HPDE6-E6E7 (cell line): ENCODE data around the gene SLC32A1.

ENCODE experiments used
- DNase-seq: peaks from one replicate; pipeline ENCODE4 v3.0.0; 2011; ENCODE audit warnings: missing footprints; ENCODE audit errors: extremely low spot score

Gene SLC32A1

GRCh38 chr20:38754924-38755323 lies 30.6 kb downstream of the SLC32A1 start:
- no peak for DNase-seq

- DNase-seq, result no peak
Observed at GRCh38 chr20:38755324-38755910, 31.1 kb downstream of the SLC32A1 start.

- DNase-seq, result no peak
Observed at GRCh38 chr20:38757145-38757775, 33.0 kb downstream of the SLC32A1 start.

DNA sequence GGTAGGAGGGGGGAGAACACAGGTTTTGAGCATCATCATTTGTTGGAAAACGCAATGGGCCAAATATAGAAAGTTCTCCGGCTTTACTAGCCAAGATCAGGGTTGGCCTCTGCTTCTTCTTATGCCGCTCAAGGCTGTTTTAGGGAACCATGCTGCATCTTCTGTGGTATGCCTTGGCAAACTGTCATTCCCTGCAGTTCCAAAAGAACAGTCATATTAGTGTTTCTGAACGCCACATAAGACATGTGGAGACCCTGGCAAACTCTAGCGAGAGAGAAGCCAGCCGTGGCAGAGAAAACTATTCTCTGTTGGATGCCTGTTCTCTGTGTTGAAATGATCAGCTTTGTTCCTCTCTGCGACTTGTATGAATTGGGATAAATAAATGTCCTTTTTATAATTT lies 34.8 kb downstream of the SLC32A1 start:
- DNase-seq, result no peak

DNA sequence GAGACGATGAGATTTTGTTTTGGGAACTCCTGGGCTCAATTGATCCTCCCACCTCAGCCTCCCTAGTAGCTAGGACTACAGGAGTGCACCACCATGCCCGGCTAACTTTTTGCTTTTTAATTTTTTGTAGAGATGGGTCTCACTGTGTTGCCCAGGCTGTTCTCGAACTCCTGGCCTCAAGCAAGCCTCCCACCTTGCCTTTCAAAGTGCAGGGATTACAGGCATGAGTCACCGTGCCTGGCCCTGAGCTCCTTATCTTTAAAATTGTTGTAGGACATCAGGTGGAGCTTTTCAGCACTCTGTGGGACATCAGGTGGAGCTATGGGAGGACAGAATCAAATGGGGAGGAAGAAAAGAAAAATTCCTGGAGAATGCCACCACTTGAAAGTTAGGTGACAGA lies 36.7 kb downstream of the SLC32A1 start:
- no peak for DNase-seq

- DNase-seq, result no peak
Observed at GRCh38 chr20:38762174-38762573, 37.9 kb downstream of the SLC32A1 start.

GRCh38 chr20:38763616-38764015 lies 39.3 kb downstream of the SLC32A1 start:
- DNase-seq, result no peak

DNA sequence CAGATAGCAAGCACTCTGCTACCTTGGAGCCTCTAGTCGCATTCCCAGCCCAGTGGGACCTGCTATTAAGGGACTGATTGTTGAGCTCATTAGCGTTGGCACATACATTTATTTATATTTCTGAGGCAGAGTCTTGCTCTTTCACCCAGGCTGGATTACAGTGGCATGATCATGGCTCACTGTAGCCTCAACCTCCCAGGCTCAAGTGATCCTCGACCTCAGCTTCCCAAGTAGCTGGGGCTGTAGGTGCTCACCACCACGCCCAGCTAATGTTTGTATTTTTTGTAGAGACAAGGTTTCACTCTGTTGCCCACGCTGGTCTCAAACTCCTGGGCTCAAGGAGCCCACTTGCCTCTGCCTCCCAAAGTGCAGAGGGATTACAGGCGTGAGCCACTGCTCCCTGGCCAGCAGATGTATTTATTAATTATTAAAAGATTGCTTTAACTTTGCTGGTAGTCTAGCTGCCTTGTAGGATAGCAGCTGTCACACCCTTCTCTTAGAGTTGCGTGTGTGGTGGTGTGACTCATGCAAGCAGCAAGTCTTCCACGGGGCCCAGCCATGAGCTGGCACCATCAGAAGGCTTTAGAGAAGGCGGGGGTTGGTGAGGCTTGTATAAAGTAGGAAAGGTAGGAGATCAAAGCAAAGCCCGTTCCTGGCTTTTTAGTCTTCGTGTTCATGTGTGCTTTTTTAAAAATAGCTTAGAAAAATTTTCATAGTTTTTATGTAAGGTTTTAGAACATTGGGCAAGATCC lies 40.5 kb downstream of the SLC32A1 start:
- peak; percentile 99 for DNase-seq

DNA sequence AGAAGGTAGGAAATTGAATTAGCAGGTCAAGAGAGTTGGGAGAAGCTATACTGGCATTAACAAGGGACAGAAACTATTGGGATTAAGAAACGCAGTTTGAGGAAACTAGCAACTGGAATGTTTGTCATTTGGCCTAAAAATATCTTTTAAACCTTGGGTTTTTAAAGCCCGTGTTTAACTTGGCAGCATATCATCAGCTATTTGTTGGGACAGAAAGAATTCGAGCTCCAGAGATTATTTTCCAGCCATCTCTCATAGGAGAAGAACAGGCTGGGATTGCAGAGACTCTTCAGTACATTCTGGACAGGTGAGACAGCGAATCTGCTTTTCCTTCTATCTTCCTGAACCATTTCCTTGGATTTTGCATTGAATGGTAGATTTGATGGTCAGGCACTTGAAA lies 41.8 kb downstream of the SLC32A1 start:
- DNase-seq, result no peak

DNA sequence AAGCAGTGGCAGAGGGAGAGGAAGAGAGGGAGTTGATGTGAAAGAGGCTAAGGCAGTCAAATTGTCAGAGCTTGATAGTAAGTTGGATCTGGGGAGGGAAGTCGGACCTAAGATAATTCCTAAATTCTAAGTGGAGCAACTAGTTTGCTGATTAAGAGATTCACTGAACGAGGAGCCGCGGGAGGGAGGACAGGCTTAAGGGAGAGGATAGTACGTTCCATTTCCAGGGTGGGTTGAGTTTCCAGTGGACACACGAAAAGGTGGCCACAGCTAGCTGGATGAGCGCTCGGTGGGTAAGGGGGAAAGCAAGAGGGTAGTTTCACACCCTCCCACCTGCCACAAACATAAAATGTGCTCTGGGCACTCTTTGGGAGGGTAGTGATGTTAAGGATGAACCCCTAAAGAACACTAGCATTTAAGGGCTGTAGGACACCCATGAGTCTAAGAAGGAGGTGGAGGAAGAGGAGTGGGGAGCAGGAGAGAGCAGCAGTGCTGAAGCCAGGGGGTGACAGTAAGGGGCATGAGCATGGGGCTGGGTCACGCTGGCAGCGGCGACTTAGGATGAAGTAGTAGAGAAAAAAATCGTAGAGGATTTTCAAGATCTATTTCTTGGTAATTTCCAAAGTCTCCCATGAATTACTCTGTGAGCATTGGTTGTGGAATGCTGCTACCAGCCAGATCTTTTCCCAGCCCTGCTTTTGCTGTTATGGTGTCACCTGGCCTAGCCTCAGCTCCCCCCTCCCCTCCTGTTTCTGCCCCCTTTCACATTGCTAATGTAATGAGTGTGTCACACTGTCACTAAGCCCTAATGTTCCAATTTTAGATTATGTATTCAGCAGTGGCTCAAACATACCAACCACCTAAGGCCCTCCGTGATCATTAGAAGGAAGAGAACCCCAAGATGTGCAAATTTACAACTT lies 45.4 kb downstream of the SLC32A1 start:
- no peak for DNase-seq

DNA sequence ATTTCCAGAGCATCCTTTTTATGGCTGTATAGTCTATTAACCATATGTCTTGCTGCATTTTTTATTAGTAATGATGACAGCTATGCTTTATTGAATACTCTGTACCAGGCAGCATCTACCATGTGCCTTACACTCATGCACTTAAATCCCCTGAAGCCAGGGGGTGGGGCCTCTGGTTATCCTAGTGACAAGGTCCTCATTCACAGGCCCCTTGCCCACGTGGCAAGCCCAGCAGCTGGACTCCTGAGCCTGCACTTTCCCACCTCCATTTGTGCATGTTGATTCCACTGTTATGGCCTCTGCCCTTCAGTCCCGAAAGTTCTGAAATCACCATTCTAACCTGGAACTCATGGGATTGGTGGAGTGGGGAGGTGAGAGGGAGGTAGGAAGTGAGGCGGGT lies 46.3 kb downstream of the SLC32A1 start:
- DNase-seq, result no peak

DNA sequence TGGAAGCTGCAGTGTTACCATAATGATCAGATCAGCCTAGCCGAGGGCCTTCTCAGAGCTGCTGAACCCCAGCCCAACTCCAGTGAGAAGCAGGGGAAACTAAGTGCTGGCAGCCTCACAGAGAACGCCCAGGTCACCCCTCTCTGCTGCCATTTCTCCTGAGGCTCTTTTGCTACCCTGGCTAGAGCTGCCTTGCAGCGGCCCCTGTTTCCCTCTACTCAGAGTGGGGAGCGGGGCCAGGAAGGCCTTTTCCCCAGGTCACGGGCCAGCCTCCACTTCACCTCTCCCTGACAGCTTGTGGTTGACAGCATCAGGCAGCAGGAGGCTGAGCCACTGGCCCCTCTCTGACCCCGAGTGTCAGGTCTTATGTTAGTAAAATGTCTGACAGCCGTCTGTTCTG lies 46.7 kb downstream of the SLC32A1 start:
- DNase-seq, result no peak

- DNase-seq, result no peak
Observed at GRCh38 chr20:38771621-38772020, 47.3 kb downstream of the SLC32A1 start.

- no peak for DNase-seq
Observed at GRCh38 chr20:38774167-38774566, 49.9 kb downstream of the SLC32A1 start.

- DNase-seq, result no peak
Observed at GRCh38 chr20:38776363-38776762, 52.1 kb downstream of the SLC32A1 start.
